ENCODE data around the gene PTPRT.

PTPRT gene

GRCh38 chr20:42978184-42978974 is 211.3 kb downstream of the PTPRT start (continued):
- no peak for TF ChIP-seq GLIS1 (tag by site-specific recombination; IDR thresholded peaks at IDR 0.05)
- TF ChIP-seq ZNF747 (tag by site-specific recombination; IDR thresholded peaks at IDR 0.05) = no peak
- TF ChIP-seq, protein P1, sequence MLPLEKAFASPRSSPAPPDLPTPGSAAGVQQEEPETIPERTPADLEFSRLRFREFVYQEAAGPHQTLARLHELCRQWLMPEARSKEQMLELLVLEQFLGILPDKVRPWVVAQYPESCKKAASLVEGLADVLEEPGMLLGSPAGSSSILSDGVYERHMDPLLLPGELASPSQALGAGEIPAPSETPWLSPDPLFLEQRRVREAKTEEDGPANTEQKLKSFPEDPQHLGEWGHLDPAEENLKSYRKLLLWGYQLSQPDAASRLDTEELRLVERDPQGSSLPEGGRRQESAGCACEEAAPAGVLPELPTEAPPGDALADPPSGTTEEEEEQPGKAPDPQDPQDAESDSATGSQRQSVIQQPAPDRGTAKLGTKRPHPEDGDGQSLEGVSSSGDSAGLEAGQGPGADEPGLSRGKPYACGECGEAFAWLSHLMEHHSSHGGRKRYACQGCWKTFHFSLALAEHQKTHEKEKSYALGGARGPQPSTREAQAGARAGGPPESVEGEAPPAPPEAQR (tag by site-specific recombination; IDR thresholded peaks at IDR 0.05) = no peak
- TF ChIP-seq ZNF843 (tag by site-specific recombination; IDR thresholded peaks at IDR 0.05) = no peak
- TF ChIP-seq ZNF571 (tag by site-specific recombination; IDR thresholded peaks at IDR 0.05) = no peak
- no peak for TF ChIP-seq ZNF544 (tag by site-specific recombination; IDR thresholded peaks at IDR 0.05)
- TF ChIP-seq ZNF292 (tag by site-specific recombination; IDR thresholded peaks at IDR 0.05; ENCODE audit: borderline replicate concordance, low read depth) = no peak
- TF ChIP-seq OSR2 (tag by site-specific recombination; IDR thresholded peaks at IDR 0.05) = no peak
- no peak for TF ChIP-seq ZNF398 (tag by site-specific recombination; IDR thresholded peaks at IDR 0.05)

DNA sequence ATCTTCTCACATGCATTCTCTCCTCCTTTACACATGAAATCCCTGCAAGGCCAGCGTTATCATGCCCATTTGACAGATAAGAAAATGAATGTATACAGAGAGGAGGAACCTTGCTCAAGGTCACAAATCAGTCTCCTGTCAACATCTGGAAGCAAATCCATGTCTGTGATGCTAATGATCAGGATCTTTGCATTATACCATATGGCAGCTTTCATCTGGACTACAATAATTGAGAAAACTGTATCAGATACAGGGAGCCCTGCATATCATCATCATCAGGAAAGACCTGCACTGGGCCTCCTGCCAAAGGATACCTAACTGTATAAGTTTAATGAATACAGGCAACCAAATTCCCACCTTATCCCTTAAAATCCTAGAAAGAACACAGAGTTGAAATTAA is 213.7 kb downstream of the PTPRT start:
- no peaks in the 10 kb centered on the region for H3K9me3 ChIP-seq (ENCODE audit: control insufficient read depth, insufficient read depth, low read depth, low read length)
- CTCF ChIA-PET = no interaction called here

More for the DNA sequence above, 213.7 kb downstream of the PTPRT start:
- Histone ChIP-seq H3K27ac (ENCODE audit: extremely low read depth, low read depth, low read length) (no peak overlapping the region), H3K36me3 (ENCODE audit: control insufficient read depth in 2 of 2, insufficient read depth in 1 of 2, low read length in 2 of 2) (no peaks in the 10 kb centered on the region), H3K4me1 (ENCODE audit: control insufficient read depth, insufficient read depth, low read length) (no peaks in the 10 kb centered on the region), H3K4me3 (ENCODE audit: low read depth, low read length) (no peak overlapping the region)
- POLR2A ChIA-PET = no interaction called here
- TF ChIP-seq ZNF26 (tag by site-specific recombination; IDR thresholded peaks at IDR 0.05) = no peak
- no peak for TF ChIP-seq ZNF600 (tag by site-specific recombination; IDR thresholded peaks at IDR 0.05)
- no peak for TF ChIP-seq ZNF514 (tag by site-specific recombination; IDR thresholded peaks at IDR 0.05)
- TF ChIP-seq ZNF548 (tag by site-specific recombination; IDR thresholded peaks at IDR 0.05) = no peak
- TF ChIP-seq ZNF350 (tag by site-specific recombination; IDR thresholded peaks at IDR 0.05) = no peak
- no peak for TF ChIP-seq ZNF433 (tag by site-specific recombination; IDR thresholded peaks at IDR 0.05; ENCODE audit: low read depth)
- TF ChIP-seq ZNF112 (tag by site-specific recombination; IDR thresholded peaks at IDR 0.05) = no peak
- TF ChIP-seq ZNF19 (tag by site-specific recombination; IDR thresholded peaks at IDR 0.05; ENCODE audit: low read depth) = no peak
- TF ChIP-seq ZNF132 (tag by site-specific recombination; IDR thresholded peaks at IDR 0.05; ENCODE audit: borderline replicate concordance) = no peak
- TF ChIP-seq ZNF10 (tag by site-specific recombination; IDR thresholded peaks at IDR 0.05) = no peak
- no peak for TF ChIP-seq ZNF660 (tag by site-specific recombination; IDR thresholded peaks at IDR 0.05)
- TF ChIP-seq ZNF366 (tag by site-specific recombination; conservative IDR thresholded peaks at IDR 0.05) = no peak
- TF ChIP-seq ZNF398 (tag by site-specific recombination; IDR thresholded peaks at IDR 0.05) = no peak
- TF ChIP-seq ZNF404 (tag by site-specific recombination; IDR thresholded peaks at IDR 0.05) = no peak
- no peak for TF ChIP-seq ZNF48 (tag by site-specific recombination; IDR thresholded peaks at IDR 0.05)
- TF ChIP-seq KLF8 (tag by site-specific recombination; IDR thresholded peaks at IDR 0.05) = no peak
- TF ChIP-seq ZNF341 (tag by site-specific recombination; IDR thresholded peaks at IDR 0.05; ENCODE audit: low read depth) = no peak
- TF ChIP-seq SP2 (tag by site-specific recombination; IDR thresholded peaks at IDR 0.05) = no peak
- TF ChIP-seq ZNF184 (tag by site-specific recombination; IDR thresholded peaks at IDR 0.05) = no peak
- TF ChIP-seq KLF10 (tag by site-specific recombination; IDR thresholded peaks at IDR 0.05) = no peak
